Measurements from ENCODE around the gene ACVRL1. TPM values are rescaled to one million over a fixed set of nuclear protein-coding genes. Genes with fewer than 3 reads are reported as not detected.

ACVRL1 gene
- total RNA-seq, 1 donor = 9.8 TPM

DNA sequence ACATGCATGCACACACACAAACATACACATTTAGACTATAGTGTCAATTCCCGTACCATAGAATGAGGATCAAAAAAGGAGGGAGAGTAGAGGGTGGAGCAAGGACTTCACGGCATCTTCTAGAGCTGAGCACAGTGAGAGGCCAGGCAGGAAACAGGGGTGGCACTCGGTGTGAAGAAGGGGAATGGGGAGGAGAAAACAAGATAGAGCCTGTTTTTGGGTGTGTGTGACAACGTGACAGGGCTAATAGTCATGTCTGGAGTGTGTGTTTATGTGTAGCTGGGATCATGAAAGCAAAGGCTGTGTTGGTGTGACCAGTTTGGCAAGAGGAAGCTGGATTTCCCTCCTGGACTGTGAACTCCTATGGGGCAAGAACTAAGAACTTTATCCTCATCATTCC, 34.3 kb downstream of the ACVRL1 start:
- no peaks in the 10 kb centered on the region for H4K20me1 ChIP-seq (ENCODE audit: insufficient read depth, low read length)
- no peaks in the 10 kb centered on the region for H3K79me2 ChIP-seq (ENCODE audit: insufficient read depth, low read length)
- DNase-seq (ENCODE audit: insufficient read length, low spot score, missing footprints) = no peak
- no peak overlapping the region for H3K4me2 ChIP-seq (ENCODE audit: insufficient read depth, low read length)
- peaks cover 7% of the 10 kb centered on the region for H3K9me3 ChIP-seq (ENCODE audit: low read depth, low read length)
- no peaks in the 10 kb centered on the region for H3K36me3 ChIP-seq (ENCODE audit: insufficient read depth, low read length)
- TF ChIP-seq, protein P1, sequence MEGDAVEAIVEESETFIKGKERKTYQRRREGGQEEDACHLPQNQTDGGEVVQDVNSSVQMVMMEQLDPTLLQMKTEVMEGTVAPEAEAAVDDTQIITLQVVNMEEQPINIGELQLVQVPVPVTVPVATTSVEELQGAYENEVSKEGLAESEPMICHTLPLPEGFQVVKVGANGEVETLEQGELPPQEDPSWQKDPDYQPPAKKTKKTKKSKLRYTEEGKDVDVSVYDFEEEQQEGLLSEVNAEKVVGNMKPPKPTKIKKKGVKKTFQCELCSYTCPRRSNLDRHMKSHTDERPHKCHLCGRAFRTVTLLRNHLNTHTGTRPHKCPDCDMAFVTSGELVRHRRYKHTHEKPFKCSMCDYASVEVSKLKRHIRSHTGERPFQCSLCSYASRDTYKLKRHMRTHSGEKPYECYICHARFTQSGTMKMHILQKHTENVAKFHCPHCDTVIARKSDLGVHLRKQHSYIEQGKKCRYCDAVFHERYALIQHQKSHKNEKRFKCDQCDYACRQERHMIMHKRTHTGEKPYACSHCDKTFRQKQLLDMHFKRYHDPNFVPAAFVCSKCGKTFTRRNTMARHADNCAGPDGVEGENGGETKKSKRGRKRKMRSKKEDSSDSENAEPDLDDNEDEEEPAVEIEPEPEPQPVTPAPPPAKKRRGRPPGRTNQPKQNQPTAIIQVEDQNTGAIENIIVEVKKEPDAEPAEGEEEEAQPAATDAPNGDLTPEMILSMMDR (IDR thresholded peaks at IDR 0.05; ENCODE audit: extremely low read depth, low read depth, low read length) = no peak
- no peak overlapping the region for H2AFZ ChIP-seq (ENCODE audit: low read length)
- peaks cover 14% of the 10 kb centered on the region for H3K27me3 ChIP-seq (ENCODE audit: insufficient read depth, low read length)
- no peaks in the 10 kb centered on the region for H3K4me1 ChIP-seq (ENCODE audit: insufficient read depth, low read length)
- no peak overlapping the region for H3K4me3 ChIP-seq (ENCODE audit: insufficient read depth, low read length)
- no peak overlapping the region for H3K27ac ChIP-seq (ENCODE audit: low read depth, low read length)

DNA sequence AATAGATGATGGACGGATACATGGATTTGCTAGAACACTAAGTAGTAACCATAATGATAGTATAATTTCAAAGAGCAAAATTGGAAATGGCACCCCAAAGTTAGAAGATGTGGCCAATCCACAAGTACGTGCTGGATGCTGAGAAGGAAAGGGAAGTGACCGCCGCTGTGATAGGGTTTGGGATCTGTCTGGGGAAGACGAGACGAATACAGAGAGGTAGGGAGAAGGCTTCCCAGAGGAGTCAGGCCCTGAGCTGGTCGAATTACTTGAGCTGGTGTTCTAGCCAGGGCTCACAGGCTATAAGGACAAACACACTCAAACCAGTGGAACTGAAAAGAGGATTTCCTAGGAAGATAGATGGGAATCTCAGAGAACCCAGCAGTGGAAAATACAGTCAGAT, 34.8 kb downstream of the ACVRL1 start:
- H3K9me3 ChIP-seq (ENCODE audit: low read depth, low read length) = peaks cover 7% of the 10 kb centered on the region
- no peak overlapping the region for H3K4me3 ChIP-seq (ENCODE audit: insufficient read depth, low read length)
- H4K20me1 ChIP-seq (ENCODE audit: insufficient read depth, low read length) = no peaks in the 10 kb centered on the region
- H2AFZ ChIP-seq (ENCODE audit: low read length) = no peak overlapping the region
- peaks cover 14% of the 10 kb centered on the region for H3K27me3 ChIP-seq (ENCODE audit: insufficient read depth, low read length)
- H3K79me2 ChIP-seq (ENCODE audit: insufficient read depth, low read length) = no peaks in the 10 kb centered on the region
- TF ChIP-seq, protein P1 (IDR thresholded peaks at IDR 0.05; ENCODE audit: extremely low read depth, low read depth, low read length) = no peak
- no peaks in the 10 kb centered on the region for H3K4me1 ChIP-seq (ENCODE audit: insufficient read depth, low read length)
- no peak for DNase-seq (ENCODE audit: insufficient read length, low spot score, missing footprints)
- H3K27ac ChIP-seq (ENCODE audit: low read depth, low read length) = no peak overlapping the region
- H3K36me3 ChIP-seq (ENCODE audit: insufficient read depth, low read length) = no peaks in the 10 kb centered on the region
- H3K4me2 ChIP-seq (ENCODE audit: insufficient read depth, low read length) = no peak overlapping the region

DNA sequence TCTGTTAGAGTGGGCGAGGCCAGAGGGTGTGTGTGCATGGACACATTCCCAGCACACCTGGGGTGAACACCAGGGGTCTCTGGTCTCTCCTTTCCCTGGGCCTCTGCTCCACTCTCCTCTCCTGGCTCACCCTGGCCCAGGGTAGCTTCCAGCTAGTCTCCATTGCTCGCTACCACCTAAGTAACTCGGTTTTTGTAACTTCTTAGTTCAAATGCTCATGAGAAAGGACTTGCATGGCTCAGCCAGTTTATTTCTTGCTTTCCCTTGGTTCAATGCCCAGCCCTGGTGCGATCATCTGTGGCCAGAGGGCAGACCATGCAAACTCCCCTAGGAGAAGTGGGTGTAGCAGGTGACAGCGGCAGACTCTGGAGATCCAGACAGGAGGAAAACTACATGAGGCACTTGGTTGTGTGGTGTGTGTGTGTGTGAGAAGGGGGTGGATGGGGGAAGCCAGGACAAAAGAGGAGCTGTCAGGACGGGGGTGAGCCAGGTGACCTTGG, 35.2 kb downstream of the ACVRL1 start:
- DNase-seq (ENCODE audit: insufficient read length, low spot score, missing footprints) = no peak
- H3K4me2 ChIP-seq (ENCODE audit: insufficient read depth, low read length) = no peak overlapping the region
- no peaks in the 10 kb centered on the region for H3K36me3 ChIP-seq (ENCODE audit: insufficient read depth, low read length)
- H3K27ac ChIP-seq (ENCODE audit: low read depth, low read length) = no peak overlapping the region
- no peaks in the 10 kb centered on the region for H3K79me2 ChIP-seq (ENCODE audit: insufficient read depth, low read length)
- no peaks in the 10 kb centered on the region for H4K20me1 ChIP-seq (ENCODE audit: insufficient read depth, low read length)
- peaks cover 14% of the 10 kb centered on the region for H3K27me3 ChIP-seq (ENCODE audit: insufficient read depth, low read length)
- no peak overlapping the region for H3K4me3 ChIP-seq (ENCODE audit: insufficient read depth, low read length)
- TF ChIP-seq, protein P1 (IDR thresholded peaks at IDR 0.05; ENCODE audit: extremely low read depth, low read depth, low read length) = no peak
- H2AFZ ChIP-seq (ENCODE audit: low read length) = no peak overlapping the region
- peaks cover 7% of the 10 kb centered on the region for H3K9me3 ChIP-seq (ENCODE audit: low read depth, low read length)
- no peaks in the 10 kb centered on the region for H3K4me1 ChIP-seq (ENCODE audit: insufficient read depth, low read length)

DNA sequence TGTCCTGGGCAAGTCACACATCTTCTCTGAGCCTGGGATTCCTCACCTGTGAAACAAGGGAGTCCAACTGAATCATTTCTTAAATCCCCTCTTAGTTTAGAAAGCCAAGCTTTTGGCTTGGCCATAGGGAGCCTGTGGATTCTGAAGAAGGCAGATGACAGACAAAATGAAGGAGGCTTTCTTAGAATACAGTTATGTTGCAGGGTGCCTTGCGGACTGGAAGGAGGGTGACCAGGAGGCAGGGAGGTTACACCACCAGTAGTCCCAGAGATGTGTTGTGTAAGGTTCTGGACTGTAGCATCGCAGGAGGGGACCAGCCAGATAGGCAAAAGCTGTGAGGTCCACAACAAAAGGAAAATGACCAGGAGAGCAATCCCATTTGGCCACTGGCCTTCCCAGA, 36.0 kb downstream of the ACVRL1 start:
- Histone ChIP-seq H3K36me3 (ENCODE audit: insufficient read depth, low read length) (no peaks in the 10 kb centered on the region), H3K4me2 (ENCODE audit: insufficient read depth, low read length) (no peak overlapping the region), H4K20me1 (ENCODE audit: insufficient read depth, low read length) (no peaks in the 10 kb centered on the region), H3K4me3 (ENCODE audit: insufficient read depth, low read length) (no peak overlapping the region), H3K27ac (ENCODE audit: low read depth, low read length) (no peak overlapping the region), H2AFZ (ENCODE audit: low read length) (no peak overlapping the region), H3K79me2 (ENCODE audit: insufficient read depth, low read length) (no peaks in the 10 kb centered on the region), H3K4me1 (ENCODE audit: insufficient read depth, low read length) (no peaks in the 10 kb centered on the region), H3K27me3 (ENCODE audit: insufficient read depth, low read length) (peaks cover 10% of the 10 kb centered on the region), H3K9me3 (ENCODE audit: low read depth, low read length) (peaks cover 7% of the 10 kb centered on the region)
- no peak for DNase-seq (ENCODE audit: insufficient read length, low spot score, missing footprints)
- TF ChIP-seq, protein P1 (IDR thresholded peaks at IDR 0.05; ENCODE audit: extremely low read depth, low read depth, low read length) = no peak
